Cerebellar cortex (tissue), 1 donor: Measurements from ENCODE around the gene ZNF836.
"Not testable (repeated sequence)": the region's sequence is repeated elsewhere in the genome, so short reads cannot be mapped to it uniquely, and the experiment has no call there.

Source experiments
- DNase-seq: peaks from one replicate; pipeline ENCODE4 v3.0.0-alpha.2; 2015; ENCODE audit warnings: low spot score

Gene ZNF836

GRCh38 chr19:52171321-52172169, at the start of gene ZNF836:
ZNF836 (minus strand) TSS chr19:52171621; CDS start chr19:52168072, 3,549 bp downstream.
- peak; percentile 81 for DNase-seq

GRCh38 chr19:52221031-52221430, 49.6 kb upstream of the ZNF836 start:
- DNase-seq = no peak

GRCh38 chr19:52219611-52220010, 48.2 kb upstream of the ZNF836 start:
- no peak for DNase-seq

DNA sequence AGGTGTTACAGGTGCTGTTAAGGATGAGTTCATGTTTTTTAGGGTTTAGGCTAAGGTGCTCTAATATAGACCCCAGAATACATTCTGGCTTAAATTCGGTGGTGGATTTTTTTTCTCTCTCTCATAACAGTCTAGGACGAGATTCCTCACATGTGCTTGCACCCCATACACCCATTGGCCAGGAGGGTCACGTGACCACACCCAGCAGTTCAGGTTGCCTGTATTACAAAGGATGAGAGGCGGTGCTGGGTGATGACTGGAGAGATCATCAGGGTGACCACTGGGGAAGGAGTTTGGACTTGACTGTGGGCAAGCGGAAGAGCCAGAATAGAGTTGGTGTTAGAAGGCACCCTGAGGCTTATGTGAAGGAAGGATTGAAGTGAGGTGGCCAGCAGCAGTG, 46.2 kb upstream of the ZNF836 start:
- DNase-seq = no peak

- no peak for DNase-seq
Observed at GRCh38 chr19:52216401-52216800, 45.0 kb upstream of the ZNF836 start.

GRCh38 chr19:52214241-52214640, 42.8 kb upstream of the ZNF836 start:
- DNase-seq = no peak

DNA sequence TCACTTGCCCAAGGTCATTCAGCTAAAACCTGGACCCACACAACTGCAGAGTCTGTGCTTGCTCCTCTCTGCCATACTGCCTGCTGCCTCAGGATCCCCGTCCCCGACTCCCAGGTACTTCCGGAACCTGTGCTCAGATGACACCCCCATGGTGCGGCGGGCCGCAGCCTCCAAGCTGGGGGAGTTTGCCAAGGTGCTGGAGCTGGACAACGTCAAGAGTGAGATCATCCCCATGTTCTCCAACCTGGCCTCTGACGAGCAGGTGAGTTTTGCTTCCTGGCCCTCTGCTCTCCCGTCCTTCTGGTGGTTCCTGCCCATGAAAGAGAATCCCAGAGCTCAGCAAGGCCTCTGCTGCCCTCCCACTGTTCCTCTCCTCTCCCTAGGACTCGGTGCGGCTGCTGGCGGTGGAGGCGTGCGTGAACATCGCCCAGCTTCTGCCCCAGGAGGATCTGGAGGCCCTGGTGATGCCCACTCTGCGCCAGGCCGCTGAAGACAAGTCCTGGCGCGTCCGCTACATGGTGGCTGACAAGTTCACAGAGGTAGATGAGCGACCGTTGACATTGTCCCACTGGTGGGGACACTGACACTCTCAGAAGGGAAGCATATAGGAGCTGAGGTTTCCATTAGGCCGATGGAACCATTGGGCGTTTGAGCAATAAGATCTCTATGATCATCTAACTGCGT, 41.3 kb upstream of the ZNF836 start:
- no peak for DNase-seq

- no peak for DNase-seq
Observed at GRCh38 chr19:52211926-52212571, 40.6 kb upstream of the ZNF836 start.

DNA sequence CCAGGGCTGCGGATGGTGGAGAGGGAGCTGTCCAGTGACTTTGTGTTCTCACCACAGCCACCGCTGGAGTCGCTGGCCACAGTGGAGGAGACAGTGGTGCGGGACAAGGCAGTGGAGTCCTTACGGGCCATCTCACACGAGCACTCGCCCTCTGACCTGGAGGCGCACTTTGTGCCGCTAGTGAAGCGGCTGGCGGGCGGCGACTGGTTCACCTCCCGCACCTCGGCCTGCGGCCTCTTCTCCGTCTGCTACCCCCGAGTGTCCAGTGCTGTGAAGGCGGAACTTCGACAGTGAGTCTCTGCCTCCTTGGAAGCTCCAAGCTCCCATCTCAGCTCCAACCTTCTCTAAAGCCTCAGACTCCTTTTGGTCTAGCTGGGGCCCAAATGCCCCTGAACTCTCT, 39.8 kb upstream of the ZNF836 start:
- no peak for DNase-seq

DNA sequence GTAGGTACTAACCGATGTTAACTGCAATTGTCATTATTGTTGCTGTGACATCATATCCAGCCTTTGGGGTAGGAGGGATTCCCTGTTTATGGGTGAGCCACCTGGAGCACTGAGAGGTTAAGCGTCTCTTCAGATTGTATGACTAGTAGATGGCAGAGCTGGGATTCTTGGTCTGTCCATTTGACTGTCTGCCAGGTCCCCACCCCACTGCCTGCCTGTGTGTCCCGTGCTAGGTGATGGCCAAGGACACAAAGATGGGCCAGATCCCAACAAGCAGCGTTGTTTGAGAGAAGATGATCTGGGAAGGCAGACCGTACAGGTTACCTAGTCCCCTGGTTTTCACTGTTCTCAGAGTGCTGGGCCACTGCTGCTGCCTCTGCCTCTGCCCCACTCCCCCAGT, 35.1 kb upstream of the ZNF836 start:
- DNase-seq = no peak

- DNase-seq = not testable (repeated sequence)
Observed at GRCh38 chr19:52200755-52201391, 29.5 kb upstream of the ZNF836 start.

- DNase-seq = no peak
Observed at GRCh38 chr19:52200044-52200443, 28.6 kb upstream of the ZNF836 start.

GRCh38 chr19:52198678-52199077, 27.3 kb upstream of the ZNF836 start:
- no peak for DNase-seq

DNA sequence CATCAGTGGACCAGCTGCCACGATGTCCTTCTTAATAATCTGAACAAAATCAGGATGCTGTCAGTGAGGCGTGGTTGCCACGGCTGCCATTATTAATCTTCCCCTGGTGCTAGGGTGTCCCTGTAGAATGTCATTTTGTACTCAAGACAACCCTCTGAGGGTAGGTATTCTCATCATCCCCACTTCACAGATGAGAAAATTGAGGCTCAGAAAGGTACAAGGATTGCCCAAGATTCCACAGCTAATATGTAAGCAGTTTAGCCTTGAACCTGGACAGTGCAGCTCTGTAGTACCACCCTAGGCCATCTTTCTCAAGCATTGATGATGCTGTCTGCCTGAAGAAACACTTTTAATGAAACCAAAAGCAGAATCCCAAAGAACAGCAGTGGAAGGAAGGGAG, 26.5 kb upstream of the ZNF836 start:
- DNase-seq = no peak

DNA sequence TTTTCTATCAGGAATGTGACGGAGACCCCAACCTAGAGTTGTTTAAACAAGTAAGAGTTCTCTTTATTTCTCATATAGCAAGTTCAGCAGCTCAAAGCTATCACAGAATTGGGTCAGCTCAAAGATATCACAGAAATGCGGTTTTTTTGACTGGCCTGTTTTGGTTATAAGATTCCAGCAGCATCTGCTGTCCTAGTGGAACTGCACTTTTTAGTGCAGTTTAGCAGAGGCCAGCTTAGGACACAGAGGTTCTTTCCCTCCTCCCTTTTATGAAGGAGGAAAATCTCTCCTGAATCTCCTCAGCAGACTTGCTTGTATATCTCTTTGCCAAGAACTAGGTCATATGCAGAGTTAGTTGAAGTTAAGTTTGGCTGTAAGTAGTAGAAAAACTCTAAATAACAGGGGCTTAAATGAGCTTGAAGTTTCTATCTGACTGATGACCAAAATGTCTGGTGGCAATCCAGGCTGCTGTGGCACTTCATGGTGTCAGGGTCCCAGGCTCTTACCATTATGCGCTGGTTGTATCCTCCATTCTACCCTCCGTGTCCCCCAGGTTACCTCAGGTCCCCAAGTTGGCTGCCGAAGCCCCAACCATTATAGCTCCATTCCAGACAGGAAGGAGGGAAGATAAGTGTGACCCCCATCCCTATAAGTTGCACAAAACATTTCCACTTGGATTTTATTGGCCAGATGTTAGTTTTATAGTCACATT, 25.0 kb upstream of the ZNF836 start:
- DNase-seq = no peak

DNA sequence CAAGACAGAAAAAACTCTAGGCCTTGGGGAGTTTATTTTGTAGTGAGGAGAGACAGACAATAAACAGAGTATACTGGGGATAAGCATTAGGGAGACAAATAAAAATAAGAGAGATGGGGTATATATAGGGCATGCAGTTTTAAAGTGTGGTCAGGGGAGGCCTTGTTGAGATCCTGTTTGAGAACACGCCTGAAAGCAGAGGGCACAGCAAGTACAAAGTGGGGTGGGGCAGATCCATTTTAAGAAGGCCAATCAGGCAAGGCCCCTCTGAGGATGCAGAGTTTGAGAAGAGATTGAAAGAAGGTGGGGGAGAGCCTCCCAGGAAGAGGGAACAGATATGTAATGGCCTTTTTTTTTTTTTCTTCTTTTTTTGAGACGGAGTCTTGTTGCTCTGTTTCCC, 20.5 kb upstream of the ZNF836 start:
- no peak for DNase-seq

GRCh38 chr19:52191389-52191788, 20.0 kb upstream of the ZNF836 start:
- no peak for DNase-seq

GRCh38 chr19:52190487-52191293, 19.3 kb upstream of the ZNF836 start:
- DNase-seq = peak; percentile 39

DNA sequence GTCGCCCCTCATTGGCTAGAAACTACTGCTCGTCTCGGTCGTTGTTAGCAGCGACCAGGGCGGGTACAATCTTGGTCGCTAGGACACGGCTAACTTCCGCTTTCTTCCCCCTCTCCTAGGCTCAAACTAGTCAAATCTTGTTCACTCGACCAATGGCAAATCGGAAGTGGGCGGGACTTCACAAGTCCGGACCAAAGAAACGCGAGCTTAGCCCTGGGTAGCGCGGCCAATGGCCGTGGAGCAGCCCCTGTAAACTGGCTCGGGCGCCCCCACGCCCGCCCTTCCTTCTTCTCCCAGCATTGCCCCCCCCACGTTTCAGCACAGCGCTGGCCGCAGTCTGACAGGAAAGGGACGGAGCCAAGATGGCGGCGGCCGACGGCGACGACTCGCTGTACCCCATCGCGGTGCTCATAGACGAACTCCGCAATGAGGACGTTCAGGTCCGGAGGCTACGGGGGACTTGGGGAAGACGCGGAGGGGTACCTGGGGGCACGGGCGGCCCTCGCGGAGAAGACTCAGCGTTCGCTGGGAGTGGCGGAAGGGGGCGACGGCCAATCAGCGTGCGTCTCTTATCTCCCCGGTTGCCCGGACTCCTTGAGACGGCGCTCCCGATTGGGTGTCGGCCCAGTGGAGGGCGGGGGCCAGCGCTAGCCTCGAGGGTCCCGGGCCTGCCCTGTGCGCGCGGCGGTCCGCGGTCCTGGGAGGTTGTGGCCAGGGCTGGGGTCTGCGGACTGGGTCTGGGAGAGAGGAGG, 18.5 kb upstream of the ZNF836 start, which contains the start of gene PPP2R1A:
PPP2R1A (plus strand) TSS at position 318 of the 752 bp plus-strand sequence; CDS start at position 363, 45 bp downstream.
- DNase-seq = peak; percentile 100
